Measurements from ENCODE around the gene ATP5MC2.

GRCh38 chr12:53686436-53686835 is 10.6 kb upstream of the ATP5MC2 start:
- TF ChIP-seq CTCF (IDR thresholded peaks at IDR 0.05; ENCODE audit: borderline replicate concordance, extremely low read depth, low read length, poor library complexity, severe bottlenecking), result no peak
- no peak for TF ChIP-seq EZH2 (IDR thresholded peaks at IDR 0.05; ENCODE audit: borderline replicate concordance, low read depth, low read length, severe bottlenecking)
